ENCODE results near the gene MEGF8. TPM values are rescaled to one million over a fixed set of nuclear protein-coding genes. Genes with fewer than 3 reads are reported as not detected.

The MEGF8 gene
- total and polyA plus RNA-seq, 2 of the 8 experiments (the other 6 are each of a cell fraction or from before 2014, with no cell fraction given), result 13.0 to 23.7 TPM

GRCh38 chr19:42279902-42280814 is 45.3 kb upstream of the MEGF8 start (continued):
- TF ChIP-seq RFX5 (IDR thresholded peaks at IDR 0.05; ENCODE audit: borderline replicate concordance, low read depth, low read length) (no peak), ATF2 (IDR thresholded peaks at IDR 0.05; ENCODE audit: low read length) (0 out of 2 replicates have a peak, but pooled peaks have one; percentile 46), TAF1 (IDR thresholded peaks at IDR 0.05; ENCODE audit: low read depth, low read length) (0 out of 2 replicates have a peak, but pooled peaks have one; percentile 54), ATF3 (IDR thresholded peaks at IDR 0.05; ENCODE audit: insufficient read depth, low read depth, low read length) (0 out of 2 replicates have a peak, but pooled peaks have one; percentile 40), NRF1 (IDR thresholded peaks at IDR 0.05; ENCODE audit: low read depth, low read length) (peak; percentile 85), YY1 (IDR thresholded peaks at IDR 0.05; ENCODE audit: low read depth, low read length) (peak; percentile 41; the same call in 1 of the 2 replicates), CREB1 (IDR thresholded peaks at IDR 0.05) (no peak), ZNF274 (IDR thresholded peaks at IDR 0.05; ENCODE audit: borderline replicate concordance, extremely low read depth, low read length) (no peak), CTCF (IDR thresholded peaks at IDR 0.05; ENCODE audit: control extremely low read depth in 1 of 3, insufficient read depth in 1 of 3, low read depth in 1 of 3, low read length in 3 of 3) (peak; percentile 91 to 94 (median 93)), RBBP5 (IDR thresholded peaks at IDR 0.05; ENCODE audit: borderline replicate concordance, low read depth, low read length) (no peak), SIN3A (conservative IDR thresholded peaks at IDR 0.05 in 1 of 2, IDR thresholded peaks at IDR 0.05 in 1 of 2; ENCODE audit: low read depth in 1 of 2, low read length in 2 of 2) (peak; percentile 34 to 65; a peak in 2 of 4 replicates), POLR2A (IDR thresholded peaks at IDR 0.05; ENCODE audit: control extremely low read depth in 1 of 2, low read depth in 2 of 2, low read length in 2 of 2) (peak in 1 of 2 experiments; percentile 56; a peak in 2 of 3 replicates), BRCA1 (IDR thresholded peaks at IDR 0.05; ENCODE audit: low read depth, low read length) (no peak), RAD21 (IDR thresholded peaks at IDR 0.05 in 1 of 2, conservative IDR thresholded peaks at IDR 0.05 in 1 of 2; ENCODE audit: low read depth in 2 of 2, low read length in 2 of 2) (peak; percentile 85 to 88), CEBPB (IDR thresholded peaks at IDR 0.05; ENCODE audit: low read depth, low read length) (no peak), MAFK (IDR thresholded peaks at IDR 0.05; ENCODE audit: low read depth, low read length) (no peak), EP300 (IDR thresholded peaks at IDR 0.05; ENCODE audit: borderline replicate concordance in 1 of 2, low read depth in 2 of 2, low read length in 2 of 2) (no peak)
